Activated CD4-positive, CD25-positive, alpha-beta regulatory T cell treated with anti-CD3 and anti-CD28 coated beads, Interleukin-2, amount 50 U/mL, for 16 hours (primary cell): ENCODE data around the gene NINL.
"Not testable (repeated sequence)": the region's sequence is repeated elsewhere in the genome, so short reads cannot be mapped to it uniquely, and the experiment has no call there.

ENCODE experiments used
- DNase-seq: peaks from one replicate; pipeline ENCODE4 v3.0.0-alpha.2; 2020; ENCODE audit warnings: low read depth, low spot score

NINL gene

GRCh38 chr20:25584905-25585704 lies at the start of gene NINL:
Gene NINL, minus strand, starts transcription at chr20:25585531. Its CDS starts 58,944 bp downstream, at chr20:25526587.
- no peak for DNase-seq

GRCh38 chr20:25632940-25633790 lies 47.8 kb upstream of the NINL start:
- DNase-seq = no peak

GRCh38 chr20:25630615-25631014 lies 45.3 kb upstream of the NINL start:
- not testable (repeated sequence) for DNase-seq

- DNase-seq = no peak
Observed at GRCh38 chr20:25629816-25630499, 44.6 kb upstream of the NINL start.

GRCh38 chr20:25626779-25627178 lies 41.4 kb upstream of the NINL start:
- DNase-seq = no peak

GRCh38 chr20:25624500-25624939 lies 39.2 kb upstream of the NINL start:
- DNase-seq = no peak

GRCh38 chr20:25623736-25624499 lies 38.6 kb upstream of the NINL start, which contains the start of gene NANP:
Gene NANP, minus strand, starts transcription at chr20:25624014. Its CDS starts 66 bp downstream, at chr20:25623948.
- peak; percentile 53 for DNase-seq

GRCh38 chr20:25623225-25623735 lies 37.9 kb upstream of the NINL start:
- peak; percentile 2 for DNase-seq

GRCh38 chr20:25622450-25623224 lies 37.3 kb upstream of the NINL start:
- no peak for DNase-seq

- DNase-seq = no peak
Observed at GRCh38 chr20:25622049-25622448, 36.7 kb upstream of the NINL start.

GRCh38 chr20:25619514-25619913 lies 34.2 kb upstream of the NINL start:
- DNase-seq = no peak

- DNase-seq = no peak
Observed at GRCh38 chr20:25608774-25609173, 23.4 kb upstream of the NINL start.

- DNase-seq = no peak
Observed at GRCh38 chr20:25606094-25606695, 20.9 kb upstream of the NINL start.

- no peak for DNase-seq
Observed at GRCh38 chr20:25605148-25605547, 19.8 kb upstream of the NINL start.

GRCh38 chr20:25604611-25605010 lies 19.3 kb upstream of the NINL start:
- DNase-seq = no peak

- not testable (repeated sequence) for DNase-seq
Observed at GRCh38 chr20:25602914-25603309, 17.6 kb upstream of the NINL start.

GRCh38 chr20:25602191-25602913 lies 17.0 kb upstream of the NINL start:
- DNase-seq = not testable (repeated sequence)

- no peak for DNase-seq
Observed at GRCh38 chr20:25601659-25602058, 16.3 kb upstream of the NINL start.

- no peak for DNase-seq
Observed at GRCh38 chr20:25600632-25601031, 15.3 kb upstream of the NINL start.
